ENCODE results near the gene GSTCD.
A peak's percentile ranks its signal among the peaks of the same experiment; 100 is the strongest.
"Not testable (repeated sequence)": the region's sequence is repeated elsewhere in the genome, so short reads cannot be mapped to it uniquely, and the experiment has no call there.

Gene GSTCD

GRCh38 chr4:105715692-105716278 is 7.2 kb downstream of the GSTCD start:
- DNase-seq, result peak; percentile 12

DNA sequence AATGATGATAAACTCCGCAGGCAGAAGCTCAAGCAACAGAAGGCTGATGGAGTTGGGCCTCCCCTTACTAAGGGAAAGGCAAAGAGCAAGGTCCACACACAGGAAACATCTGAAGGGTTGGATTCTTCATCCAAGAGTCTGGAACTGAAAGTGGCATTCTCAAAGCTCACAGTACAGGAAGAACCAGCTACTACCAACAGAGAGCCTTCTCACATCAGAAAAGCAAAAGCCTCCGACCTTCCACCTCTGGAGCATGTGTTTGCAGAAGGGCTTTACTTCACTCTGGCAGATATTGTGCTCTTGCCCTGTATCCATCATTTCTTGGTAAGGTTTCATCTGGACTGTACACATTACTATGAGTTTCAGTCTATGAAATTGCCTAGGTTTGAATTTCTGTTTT is 10.6 kb downstream of the GSTCD start:
- no peak for DNase-seq

DNA sequence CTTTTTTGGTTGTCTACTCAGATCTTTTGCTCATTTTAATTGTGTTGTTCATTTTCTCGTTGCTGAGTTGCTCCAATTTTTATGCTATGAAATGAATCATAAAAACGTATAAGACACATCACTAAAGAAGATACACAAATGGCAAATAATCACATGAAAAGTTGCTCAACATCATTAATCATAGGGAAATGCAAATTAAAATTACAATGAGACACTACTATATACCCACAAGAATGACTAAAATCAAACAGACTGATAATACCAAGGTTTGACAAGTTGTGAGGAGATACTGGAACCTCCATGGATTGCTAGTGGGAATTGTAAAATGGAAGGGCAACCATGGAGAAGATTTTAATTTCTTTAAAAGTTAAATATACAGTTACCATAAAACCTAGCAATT is 17.0 kb downstream of the GSTCD start:
- DNase-seq, result no peak

DNA sequence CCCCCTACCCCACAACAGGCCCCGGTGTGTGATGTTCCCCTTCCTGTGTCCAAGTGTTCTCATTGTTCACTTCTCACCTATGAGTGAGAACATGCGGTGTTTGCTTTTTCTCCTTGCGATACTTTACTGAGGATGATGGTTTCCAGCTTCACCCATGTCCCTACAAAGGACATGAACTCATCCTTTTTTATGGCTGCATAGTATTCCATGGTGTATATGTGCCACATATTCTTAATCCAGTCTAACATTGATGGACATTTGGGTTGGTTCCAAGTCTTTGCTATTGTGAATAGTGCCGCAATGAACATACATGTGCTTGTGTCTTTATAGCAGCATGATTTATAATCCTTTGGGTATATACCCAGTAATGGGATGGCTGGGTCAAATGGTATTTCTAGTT is 21.3 kb downstream of the GSTCD start:
- not testable (repeated sequence) for DNase-seq

GRCh38 chr4:105735217-105735616 is 26.6 kb downstream of the GSTCD start:
- not testable (repeated sequence) for DNase-seq

DNA sequence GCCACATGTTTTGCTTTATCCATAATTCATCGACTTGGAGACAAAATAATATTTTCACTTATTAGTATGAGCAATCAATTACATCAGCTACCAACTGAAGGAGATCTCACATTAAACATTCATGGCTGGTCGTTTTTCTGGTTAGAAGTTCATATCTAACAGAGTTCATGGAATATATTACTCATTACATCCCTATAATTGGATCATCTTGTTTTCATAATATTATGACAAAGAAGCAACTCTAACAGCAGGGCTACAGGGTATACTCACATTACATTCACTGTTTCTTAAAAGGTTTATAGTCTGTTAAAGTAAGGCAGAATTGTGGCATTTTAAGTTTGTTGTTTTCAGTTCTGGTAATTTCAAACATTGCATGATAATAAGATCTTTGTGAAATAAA is 33.0 kb downstream of the GSTCD start:
- no peak for DNase-seq

DNA sequence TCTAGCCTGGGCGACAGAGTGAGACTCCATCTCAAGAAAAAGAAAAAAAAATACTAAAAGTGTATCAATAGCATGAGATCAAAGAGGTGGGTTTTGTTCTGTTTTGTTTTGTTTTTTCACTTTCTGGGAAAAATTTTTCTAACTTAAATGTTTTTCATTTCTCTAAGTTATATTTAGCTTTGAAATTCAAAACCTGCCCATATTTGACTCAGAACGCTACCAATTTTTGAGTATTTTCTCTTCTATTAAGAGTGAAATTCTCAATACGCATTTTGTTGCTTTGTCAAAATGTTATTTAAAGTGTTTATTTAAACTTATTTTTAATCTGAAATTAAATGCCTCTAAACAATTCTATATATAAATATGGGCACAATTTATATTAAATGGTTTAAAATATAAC is 39.6 kb downstream of the GSTCD start:
- DNase-seq, result no peak

DNA sequence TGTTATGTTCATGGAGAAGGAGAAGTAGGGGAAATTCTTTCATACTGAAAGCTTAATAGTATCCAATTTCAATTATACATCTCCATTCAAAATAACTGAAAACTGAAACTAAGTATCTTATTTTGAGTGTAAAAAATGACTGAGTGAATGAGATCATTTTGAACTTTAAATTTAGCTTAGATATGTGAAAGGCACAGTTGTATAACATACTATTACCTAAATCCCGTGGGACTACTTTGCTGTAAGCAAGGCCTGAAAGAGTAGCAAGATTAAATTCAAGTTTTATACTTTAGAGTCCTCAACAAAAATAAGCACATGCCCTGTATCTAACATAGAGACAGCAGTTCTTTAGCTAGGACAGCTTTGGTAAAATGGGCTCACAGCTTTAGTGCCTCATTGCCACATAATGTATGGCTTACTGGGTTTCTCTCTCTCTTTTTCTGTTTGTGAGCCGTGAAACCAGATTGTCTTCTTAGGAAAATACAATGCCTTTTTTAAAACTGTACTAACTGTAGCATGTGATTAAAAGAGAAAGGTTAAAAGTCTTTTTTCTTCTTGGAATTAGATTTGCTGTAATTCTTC is 43.2 kb downstream of the GSTCD start:
- DNase-seq, result no peak

GRCh38 chr4:105753361-105753760 is 44.8 kb downstream of the GSTCD start:
- no peak for DNase-seq

- DNase-seq, result no peak
These were observed 46.8 kb downstream of the GSTCD start for GRCh38 chr4:105755375-105755774.

DNA sequence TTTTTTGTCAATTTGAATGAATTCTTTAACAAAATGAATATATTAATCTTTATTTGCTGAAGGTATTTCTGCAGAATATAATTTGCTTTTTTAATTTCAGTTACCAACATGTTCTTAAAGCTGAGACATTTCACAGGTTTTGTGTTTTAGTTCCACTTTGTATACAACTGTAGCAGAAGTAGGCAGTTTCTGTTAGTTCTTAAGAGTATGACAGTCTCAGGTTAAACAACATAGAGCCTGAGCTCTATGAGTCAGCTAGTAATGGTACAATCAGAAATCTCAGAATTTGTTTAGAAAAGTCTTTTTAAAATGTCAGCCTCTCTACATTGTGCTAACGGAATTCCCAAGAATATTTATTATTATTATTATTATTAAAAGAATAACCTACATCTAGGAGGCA is 50.4 kb downstream of the GSTCD start:
- DNase-seq, result no peak

GRCh38 chr4:105765690-105766407 is 57.3 kb downstream of the GSTCD start:
- peak; percentile 28 for DNase-seq

DNA sequence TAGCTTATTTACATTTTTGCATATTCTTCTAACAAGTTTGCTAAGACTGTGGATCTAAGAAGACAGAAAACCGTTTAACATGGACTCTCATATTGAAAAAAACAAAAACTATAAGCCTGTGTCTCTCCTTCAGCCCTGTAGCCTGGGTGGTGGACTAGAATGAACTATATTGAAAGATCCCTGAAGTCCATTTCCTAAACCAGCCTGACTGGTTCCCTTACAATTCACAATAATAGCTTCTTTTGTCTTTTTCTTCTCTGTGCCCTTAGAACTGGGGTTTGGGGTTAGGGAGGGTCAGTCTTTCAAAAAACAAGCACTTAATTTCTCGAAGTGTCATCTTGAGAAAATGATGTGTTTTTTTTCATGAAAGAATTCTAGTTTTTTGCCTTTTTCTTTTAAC is 59.0 kb downstream of the GSTCD start:
- no peak for DNase-seq

GRCh38 chr4:105770524-105770923 is 61.9 kb downstream of the GSTCD start:
- DNase-seq, result not testable (repeated sequence)

DNA sequence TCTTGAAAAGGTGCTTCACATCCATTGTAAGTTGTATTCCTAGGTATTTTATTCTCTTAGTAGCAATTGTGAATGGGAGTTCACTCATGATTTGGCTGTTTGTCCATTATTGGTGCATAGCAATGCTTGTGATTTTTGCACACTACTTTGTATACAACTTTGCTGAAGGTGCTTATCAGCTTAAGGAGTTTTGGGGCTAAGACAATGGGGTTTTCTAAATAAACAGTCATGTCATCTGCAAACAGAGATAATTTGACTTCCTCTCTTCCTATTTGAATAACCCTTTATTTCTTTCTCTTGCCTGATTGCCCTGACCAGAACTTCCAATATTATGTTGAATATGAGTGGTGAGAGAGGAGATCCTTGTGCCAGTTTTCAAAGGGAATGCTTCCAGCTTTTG is 63.5 kb downstream of the GSTCD start:
- not testable (repeated sequence) for DNase-seq

DNA sequence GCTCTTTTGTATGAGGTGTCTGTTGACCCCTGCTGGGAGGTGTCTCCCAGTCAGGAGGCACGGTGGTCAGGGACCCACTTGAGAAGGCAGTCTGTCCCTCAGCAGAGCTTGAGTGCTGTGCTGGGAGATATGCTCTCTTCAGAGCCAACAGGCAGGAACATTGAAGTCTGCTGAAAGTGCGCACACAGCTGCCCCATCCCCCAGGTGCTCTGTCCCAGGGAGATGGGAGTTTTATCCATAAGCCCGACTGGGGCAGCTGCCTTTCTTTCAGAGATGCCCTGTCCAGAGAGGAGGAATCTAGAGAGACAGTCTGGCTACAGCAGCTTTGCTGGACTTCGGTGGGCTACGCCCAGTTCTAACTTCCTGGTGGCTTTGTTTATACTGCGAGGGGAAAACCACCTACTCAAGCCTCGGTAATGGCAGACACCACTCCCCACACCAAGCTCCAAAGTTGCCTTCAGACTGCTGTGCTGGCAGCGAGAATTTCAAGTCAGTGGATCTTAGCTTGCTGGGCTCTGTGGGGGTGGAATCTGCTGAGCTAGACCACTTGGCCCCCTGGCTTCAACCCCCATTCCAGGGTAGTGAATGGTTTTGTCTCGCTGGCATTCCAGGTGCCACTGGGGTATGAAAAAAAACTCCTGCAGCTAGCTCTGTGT is 67.3 kb downstream of the GSTCD start:
- DNase-seq, result not testable (repeated sequence)

- no peak for DNase-seq
These were observed 71.6 kb downstream of the GSTCD start for GRCh38 chr4:105780176-105780575.

GRCh38 chr4:105784761-105785160 is 76.2 kb downstream of the GSTCD start:
- DNase-seq, result no peak

DNA sequence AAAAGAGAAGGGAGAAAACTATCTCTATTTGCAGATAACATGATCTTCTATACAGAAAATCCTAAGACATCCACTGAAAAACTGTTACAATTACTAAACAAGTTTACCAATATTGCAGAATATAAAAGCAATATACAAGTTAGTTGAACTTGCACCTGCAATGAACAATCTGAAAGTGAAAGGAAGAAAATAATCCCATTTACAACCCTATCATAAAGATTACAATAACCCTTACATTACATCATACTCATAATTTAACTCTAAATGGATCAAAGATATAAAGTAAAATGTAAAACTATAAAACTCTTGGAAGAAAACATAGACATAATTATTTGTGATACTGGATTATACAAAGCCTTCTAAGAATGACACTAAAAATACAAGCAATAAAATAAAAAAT is 77.2 kb downstream of the GSTCD start:
- no peak for DNase-seq

DNA sequence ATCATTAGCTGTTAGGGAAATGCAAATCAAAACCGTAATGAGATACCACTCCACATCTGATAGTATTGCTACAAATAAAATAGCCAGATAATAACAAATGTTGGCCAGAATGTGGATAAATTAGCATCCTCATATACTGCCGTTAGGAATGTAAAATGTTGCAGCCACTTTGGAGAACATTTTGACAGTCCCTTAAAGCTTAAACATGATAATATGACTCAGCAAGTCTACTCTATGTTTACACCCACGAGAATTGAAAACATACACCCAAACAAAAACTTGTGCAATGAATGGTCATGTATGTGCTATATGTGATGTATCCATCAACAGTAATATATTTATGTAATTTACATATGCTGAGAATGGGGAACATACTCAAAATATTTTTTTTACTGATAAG is 78.2 kb downstream of the GSTCD start:
- DNase-seq, result no peak

- DNase-seq, result no peak
These were observed 88.6 kb downstream of the GSTCD start for GRCh38 chr4:105797225-105797624.

GRCh38 chr4:105805501-105806120 is 97.0 kb downstream of the GSTCD start:
- no peak for DNase-seq

- DNase-seq, result no peak
These were observed 98.9 kb downstream of the GSTCD start for GRCh38 chr4:105807496-105807895.

Data from MV-4-11 (cell line).